Measurements from ENCODE around the gene AHNAK2.

Gene AHNAK2

DNA sequence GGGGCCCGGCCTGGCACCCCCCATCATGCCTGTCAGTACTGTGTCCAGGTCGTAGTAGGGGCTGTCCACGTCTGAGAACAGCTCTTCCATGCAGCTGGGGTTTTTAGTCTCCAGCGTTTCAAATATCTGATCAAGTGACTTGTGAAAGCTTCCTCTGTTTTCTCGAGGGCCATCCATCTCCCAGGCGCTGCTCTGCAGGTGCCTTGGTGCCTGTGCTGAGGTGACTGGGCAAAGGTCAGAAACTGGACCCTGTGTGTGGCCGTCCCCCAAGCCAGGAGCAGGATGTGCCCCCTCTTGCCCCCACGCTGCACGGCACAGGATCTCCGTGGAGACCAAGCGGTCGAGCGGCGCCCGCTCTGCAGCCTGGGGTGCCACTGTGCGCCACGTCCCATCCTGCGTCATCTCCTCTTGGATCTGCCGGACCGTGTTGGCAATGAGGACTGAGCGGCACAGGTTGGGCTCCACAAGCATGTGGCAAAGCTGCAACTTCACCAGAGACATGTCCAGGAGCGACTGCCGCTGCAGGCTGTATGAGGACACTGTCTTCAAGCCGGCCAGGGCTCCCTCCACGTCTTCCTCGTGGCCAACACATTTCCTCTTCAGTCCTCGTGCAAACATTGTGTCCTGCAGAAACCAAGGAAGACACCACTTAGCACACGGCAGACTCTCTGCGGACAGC is 33.3 kb upstream of the AHNAK2 start:
- no peak for DNase-seq

DNA sequence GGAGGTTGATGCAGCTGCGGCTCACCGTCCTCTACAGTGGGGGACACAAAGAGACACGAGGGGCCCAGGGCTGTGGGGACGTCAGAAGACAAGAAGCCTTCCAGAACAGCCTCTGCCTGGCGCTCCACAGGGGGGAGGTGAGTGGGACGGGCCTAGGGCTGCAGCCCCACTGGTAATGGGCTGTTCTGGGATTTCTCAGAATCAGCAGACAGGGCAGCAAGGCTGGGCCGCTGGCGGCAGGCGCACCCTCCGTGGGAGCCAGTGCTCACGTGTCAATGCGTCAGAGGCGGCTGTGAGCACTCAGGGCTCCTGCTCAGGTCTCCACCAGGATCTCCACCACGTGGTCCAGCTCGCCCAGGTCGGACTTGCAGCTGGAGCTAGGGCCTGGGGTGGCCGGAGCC is 32.7 kb upstream of the AHNAK2 start:
- no peak for DNase-seq

GRCh38 chr14:105010106-105010505 is 31.9 kb upstream of the AHNAK2 start:
- DNase-seq = no peak

DNA sequence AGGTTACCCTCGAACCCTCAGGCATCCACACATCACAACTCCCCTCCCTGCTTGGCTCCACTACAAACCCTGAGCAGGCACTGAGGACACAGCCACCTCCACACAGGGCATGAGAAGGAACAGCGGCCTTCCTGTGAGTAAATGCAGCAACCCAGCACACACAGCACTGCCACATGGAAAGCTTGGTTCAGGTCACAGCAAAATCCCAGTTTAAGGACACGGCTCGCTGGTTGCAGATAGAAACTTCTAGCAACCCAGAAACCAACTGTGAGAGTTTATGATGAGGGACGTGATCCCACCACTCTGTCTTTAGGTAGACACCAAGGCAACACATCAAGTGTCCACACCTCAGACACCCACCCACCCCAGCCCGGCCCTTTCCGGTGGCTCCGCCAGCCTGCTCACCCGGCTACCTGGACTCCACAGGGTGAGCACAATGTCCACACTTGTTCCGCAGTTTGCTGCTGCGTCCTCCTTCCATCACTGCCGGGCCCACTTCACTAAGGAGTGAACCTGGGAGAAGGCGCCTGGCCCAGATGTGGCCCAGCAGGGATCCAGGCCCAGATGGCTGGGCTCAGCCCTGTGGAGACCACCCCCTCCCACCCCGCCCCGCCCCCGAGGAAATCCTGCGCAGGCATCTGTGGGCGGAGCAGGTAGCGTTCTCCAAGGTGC is 29.6 kb upstream of the AHNAK2 start:
- DNase-seq = no peak

GRCh38 chr14:105006831-105007592 is 28.8 kb upstream of the AHNAK2 start:
- DNase-seq = no peak

- no peak for DNase-seq
These were observed 28.0 kb upstream of the AHNAK2 start for GRCh38 chr14:105005929-105006830.

GRCh38 chr14:105005329-105005928 is 27.3 kb upstream of the AHNAK2 start:
- no peak for DNase-seq

GRCh38 chr14:104999361-104999760 is 21.2 kb upstream of the AHNAK2 start:
- DNase-seq = no peak

DNA sequence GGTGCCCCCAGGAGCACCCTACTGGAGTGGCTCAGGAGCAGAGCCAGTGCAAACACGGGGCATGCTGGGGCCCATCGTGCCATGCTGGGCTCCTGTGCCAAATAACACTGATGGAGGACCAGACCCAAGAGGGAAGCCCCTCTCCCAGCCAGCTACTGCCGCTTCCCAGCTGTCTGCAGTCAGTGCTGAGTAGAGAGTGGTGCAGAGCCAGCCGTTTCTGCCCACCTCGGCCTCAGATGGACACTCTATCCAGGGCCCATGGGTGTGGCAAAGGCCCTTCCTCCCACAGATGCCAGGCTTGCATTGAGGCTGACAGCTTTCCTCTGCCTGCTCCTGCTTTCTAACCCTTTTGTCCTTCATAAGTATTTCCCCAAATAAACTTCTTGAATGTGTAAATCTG is 20.6 kb upstream of the AHNAK2 start:
- DNase-seq = no peak

DNA sequence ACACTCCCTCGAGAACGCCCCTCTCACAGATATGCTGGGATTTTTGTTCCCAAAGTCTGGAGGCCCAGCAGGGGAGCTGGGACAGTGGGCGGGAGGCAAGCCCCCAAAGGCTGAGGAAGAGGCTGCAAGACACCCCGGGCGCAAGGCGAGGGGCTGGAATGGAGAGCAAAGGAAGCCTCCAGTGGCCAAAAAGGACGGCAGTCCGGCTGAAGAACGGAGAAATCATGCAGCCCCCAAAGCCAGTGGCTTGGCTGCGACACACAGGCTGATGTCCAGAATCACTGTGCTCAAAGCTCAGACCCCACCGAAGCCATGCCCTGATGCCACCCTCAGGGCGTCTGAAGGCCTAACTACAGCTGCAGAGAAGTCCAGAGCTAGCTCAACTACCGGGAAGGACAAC is 18.3 kb upstream of the AHNAK2 start:
- no peak for DNase-seq

DNA sequence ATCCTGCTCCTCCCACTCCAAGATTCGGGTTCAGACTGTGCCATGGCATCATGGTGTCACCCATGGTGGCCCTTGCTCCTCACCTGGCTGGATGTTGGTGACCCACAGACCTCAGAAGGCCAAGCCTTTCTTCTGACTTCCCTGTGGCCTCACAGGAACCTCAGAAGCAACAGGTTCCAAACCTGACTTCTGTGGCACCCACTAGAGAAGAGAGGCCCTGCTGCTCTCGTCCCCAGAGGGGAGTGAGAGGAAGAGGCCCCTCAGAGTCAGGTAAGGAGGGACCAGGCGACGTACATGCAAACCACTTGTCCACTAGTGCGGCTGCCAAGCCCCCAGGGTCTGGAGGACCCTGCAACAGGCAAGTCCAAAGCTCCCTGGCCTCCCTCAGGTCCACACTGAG is 17.9 kb upstream of the AHNAK2 start:
- no peak for DNase-seq

DNA sequence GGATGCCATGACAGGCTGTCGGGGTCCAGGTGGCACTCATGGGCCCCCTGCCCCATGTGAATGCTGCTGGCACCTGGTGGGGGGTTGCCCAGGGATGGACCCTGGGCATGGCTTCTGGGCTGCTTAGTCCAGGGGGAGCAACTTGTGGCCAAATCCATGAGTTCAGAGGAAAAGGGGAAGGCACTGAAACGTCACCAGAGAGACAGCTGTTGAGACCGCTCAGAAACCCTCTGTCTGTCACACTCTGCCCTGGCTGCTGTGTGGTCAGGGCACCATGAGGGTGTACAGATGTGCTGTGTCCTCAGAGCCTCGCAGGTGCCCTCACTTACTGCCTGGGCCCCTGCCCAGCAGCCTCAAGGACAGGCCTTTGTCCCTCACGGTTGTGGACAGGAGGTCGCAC is 16.8 kb upstream of the AHNAK2 start:
- DNase-seq = no peak

DNA sequence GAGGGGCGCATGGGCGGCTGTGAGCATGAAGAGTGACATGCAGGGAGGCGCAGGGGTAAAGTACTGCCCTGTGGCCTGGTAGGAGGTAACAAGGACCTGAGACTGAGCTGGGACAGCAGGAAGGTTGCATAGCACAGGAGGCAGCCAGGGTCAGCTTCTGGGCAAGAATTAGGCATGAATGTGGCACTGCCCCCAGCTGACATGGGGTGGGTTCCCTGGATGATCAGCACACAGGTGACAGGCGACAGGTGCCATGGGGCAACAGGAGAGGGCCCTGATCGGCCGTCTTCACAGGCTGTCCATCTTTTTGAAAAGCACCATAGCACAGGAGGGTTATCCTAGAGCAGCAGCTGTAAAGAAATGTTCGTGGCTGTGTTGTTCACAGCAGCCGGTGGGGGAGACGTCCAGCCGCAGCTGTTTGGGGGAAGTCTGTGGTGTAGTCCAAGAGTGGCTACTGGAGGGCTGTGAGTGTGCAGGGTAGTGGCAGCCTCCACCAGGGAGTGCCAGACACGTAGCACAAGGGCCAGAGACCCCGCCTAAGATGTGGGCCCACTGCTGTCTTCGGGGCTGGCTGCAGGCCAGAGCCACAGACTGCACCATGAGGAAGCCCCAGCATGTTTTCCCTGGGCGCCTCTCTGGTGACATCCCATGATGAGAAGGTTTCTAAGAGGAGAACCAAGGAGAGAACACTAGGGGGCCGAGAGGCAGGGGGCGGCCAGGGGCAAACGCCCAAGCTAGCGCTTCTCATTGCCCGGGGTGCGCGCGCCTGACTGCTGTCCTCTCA is 15.8 kb upstream of the AHNAK2 start:
- no peak for DNase-seq

DNA sequence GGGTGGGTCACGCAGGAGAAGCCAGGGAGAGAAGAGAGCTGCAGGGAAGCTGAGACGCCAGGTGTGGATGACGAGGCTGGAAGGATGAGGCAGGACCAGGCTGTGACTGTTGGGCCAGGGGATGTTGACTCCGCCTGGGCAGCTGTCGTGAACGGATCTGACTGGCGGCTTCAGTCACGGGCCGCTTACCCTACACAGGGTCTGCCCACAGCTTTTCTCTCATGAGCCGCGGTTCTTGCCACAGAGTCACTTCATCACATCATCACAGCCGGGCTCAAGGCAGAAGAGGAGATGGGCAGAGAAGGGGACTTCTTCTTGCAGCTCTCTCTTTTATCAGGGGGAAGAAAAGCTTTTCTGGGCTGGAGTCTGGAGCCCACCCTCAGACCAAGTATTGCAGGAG is 15.1 kb upstream of the AHNAK2 start:
- no peak for DNase-seq

GRCh38 chr14:104992501-104992900 is 14.3 kb upstream of the AHNAK2 start:
- no peak for DNase-seq

DNA sequence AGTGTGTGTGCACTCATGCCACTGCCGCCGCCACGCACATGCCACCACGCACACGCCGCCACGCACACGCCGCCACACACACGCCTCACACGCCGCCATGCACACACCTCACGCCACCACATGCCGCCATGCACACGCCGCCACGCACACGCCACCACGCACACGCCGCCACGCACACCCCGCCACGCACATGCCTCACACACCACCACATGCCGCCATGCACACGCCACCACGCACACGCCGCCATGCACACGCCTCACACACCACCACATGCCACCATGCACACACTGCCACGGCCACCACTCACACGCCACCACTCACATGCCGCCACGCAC is 13.7 kb upstream of the AHNAK2 start:
- DNase-seq = no peak

- no peak for DNase-seq
These were observed 11.8 kb upstream of the AHNAK2 start for GRCh38 chr14:104989951-104990303.

DNA sequence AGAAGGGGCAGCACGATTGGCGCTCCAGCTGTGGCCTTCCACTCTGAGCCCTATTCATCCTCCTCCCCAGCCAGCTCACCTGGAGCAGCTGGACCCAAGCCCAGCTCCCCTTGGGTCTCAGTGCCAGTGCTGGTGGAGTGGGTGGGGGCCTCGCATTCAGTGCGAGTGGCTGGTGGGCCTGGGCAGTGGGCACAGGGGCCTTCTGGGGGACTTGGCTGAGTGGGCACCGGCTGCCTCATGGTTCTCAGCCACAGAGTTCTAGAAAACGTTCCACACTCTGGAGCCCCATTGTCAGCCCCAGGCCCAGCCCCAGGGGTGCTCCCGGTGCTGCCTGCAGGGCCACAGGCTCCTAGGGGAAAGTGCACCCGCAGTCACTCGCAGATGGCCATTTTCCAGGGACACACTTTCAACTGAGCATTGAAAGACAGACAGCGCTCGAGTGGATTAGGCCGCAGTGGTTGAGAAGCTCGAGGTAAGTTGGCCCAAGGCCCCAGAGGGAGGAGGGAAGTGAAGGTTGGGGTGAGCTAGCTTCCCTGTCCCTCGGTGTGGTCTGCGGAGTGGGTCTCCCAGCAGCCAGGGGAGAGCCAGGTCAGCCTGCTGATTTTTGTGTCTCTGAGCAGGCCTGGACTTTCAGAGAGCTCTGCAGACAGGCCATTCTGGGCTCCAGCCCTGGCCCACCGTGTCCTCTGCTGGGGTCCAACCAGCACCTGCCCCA is 11.2 kb upstream of the AHNAK2 start:
- no peak for DNase-seq

DNA sequence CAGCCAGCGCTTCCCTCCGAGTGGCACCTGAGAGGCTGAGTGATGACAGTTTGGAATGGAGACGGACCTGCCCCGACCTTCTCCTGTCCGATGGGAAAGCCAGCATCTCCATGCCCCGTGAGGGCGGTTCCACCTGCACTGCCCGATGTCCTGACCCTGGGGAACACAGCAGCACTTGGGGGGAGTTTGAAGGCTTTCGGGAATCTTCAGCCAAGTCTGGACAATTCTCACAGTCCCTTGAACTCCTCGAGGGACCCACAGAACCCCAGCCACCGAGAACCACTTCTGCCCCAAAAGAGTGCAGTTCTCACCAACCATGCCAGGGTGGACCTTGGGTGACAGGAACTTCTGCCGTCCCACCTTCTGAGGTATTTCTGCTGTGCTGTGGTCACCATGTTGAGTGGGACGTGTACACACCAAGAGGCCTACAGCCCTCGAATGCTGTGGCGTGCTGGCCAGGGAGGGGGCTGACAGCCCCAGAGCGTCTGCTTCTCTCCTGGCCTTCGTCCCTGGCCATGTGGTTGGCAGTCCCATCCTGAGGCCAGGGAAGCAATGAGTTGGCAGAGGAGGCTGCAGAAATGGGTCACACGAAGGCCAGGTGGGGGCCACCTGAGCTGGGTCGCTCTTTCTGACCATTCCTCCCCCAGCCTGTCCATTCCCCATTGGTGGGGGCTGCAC is 8.5 kb upstream of the AHNAK2 start:
- DNase-seq = no peak

DNA sequence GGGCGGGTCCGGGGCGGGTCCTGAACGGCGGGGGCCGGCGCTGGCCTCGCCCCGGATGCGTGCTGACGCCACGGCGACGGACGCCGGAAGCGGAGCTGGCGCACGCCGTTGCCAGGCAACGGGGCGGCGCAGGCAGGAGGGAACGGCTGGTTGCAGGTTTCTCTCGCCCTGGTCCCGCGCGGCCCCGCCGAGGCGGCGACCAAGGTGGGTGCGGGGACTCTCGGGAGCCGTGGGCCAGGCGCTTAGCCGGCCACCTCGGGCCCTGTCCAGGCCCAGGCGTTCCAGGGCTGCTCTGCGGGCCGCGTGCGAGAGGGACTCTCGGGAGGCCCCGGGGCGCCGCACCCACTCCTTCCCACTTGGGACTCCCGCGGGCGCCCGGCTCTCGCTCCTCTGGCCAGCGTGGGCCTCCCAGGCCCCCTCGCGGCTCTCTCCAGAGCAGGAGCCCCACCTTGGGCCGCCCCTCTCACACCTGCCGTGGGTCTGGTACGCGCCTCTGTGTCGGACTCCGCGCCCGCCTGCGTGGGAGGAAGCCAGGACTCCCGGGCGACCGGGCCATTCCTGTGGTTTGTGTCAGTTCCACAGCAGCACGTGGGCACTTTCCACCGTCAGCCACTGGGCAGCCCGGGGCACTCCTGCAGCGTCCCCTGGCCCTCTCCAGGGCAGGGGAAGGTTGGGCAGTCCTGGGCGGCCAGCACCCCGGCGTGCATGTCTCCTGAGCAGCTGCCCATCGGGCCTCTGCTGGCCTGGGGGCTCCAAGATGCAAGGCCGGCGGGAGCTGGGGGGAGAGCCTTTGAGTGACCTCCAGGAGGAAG is 7.7 kb upstream of the AHNAK2 start, which contains the start of gene CLBA1:
Gene CLBA1 (plus strand): TSS at position 114 of the 812 bp plus-strand sequence. CDS start 644 bp downstream, at position 758.
- peak; percentile 78 for DNase-seq
